ENCODE results near the gene PTH2. TPM values are rescaled to one million over a fixed set of nuclear protein-coding genes. Genes with fewer than 3 reads are reported as not detected.
"Not testable (repeated sequence)": the region's sequence is repeated elsewhere in the genome, so short reads cannot be mapped to it uniquely, and the experiment has no call there.

Gene PTH2
- total RNA-seq, 1 donor = not detected

- no peak overlapping the region for H3K4me3 ChIP-seq (ENCODE audit: low read depth, low read length)
- TF ChIP-seq CTCF (IDR thresholded peaks at IDR 0.05; ENCODE audit: insufficient read depth, low read depth, low read length) = no peak
- DNase-seq (ENCODE audit: low read depth) = no peak
Observed at GRCh38 chr19:49465371-49465770, 42.1 kb upstream of the PTH2 start.

- no peak for TF ChIP-seq CTCF (IDR thresholded peaks at IDR 0.05; ENCODE audit: insufficient read depth, low read depth, low read length)
- no peak for DNase-seq (ENCODE audit: low read depth)
- no peak overlapping the region for H3K4me3 ChIP-seq (ENCODE audit: low read depth, low read length)
Observed at GRCh38 chr19:49463960-49464740, 40.9 kb upstream of the PTH2 start.

GRCh38 chr19:49462492-49462891, 39.3 kb upstream of the PTH2 start:
- no peak for DNase-seq (ENCODE audit: low read depth)
- no peak overlapping the region for H3K4me3 ChIP-seq (ENCODE audit: low read depth, low read length)
- TF ChIP-seq CTCF (IDR thresholded peaks at IDR 0.05; ENCODE audit: insufficient read depth, low read depth, low read length) = no peak

- TF ChIP-seq CTCF (IDR thresholded peaks at IDR 0.05; ENCODE audit: insufficient read depth, low read depth, low read length) = no peak
- no peak overlapping the region for H3K4me3 ChIP-seq (ENCODE audit: low read depth, low read length)
- no peak for DNase-seq (ENCODE audit: low read depth)
Observed at GRCh38 chr19:49461656-49462055, 38.4 kb upstream of the PTH2 start.

- not testable (repeated sequence) for DNase-seq (ENCODE audit: low read depth); H3K4me3 ChIP-seq (ENCODE audit: low read depth, low read length)
Observed at GRCh38 chr19:49461130-49461529, 37.9 kb upstream of the PTH2 start.

- no peak for TF ChIP-seq CTCF (IDR thresholded peaks at IDR 0.05; ENCODE audit: insufficient read depth, low read depth, low read length)
- no peak for DNase-seq (ENCODE audit: low read depth)
- H3K4me3 ChIP-seq (ENCODE audit: low read depth, low read length) = no peak overlapping the region
Observed at GRCh38 chr19:49459388-49459787, 36.1 kb upstream of the PTH2 start.

- TF ChIP-seq CTCF (IDR thresholded peaks at IDR 0.05; ENCODE audit: insufficient read depth, low read depth, low read length) = no peak
- H3K4me3 ChIP-seq (ENCODE audit: low read depth, low read length) = no peak overlapping the region
- no peak for DNase-seq (ENCODE audit: low read depth)
Observed at GRCh38 chr19:49458567-49458903, 35.3 kb upstream of the PTH2 start.
